ENCODE measurements around the gene LRRC18.

Gene LRRC18

GRCh38 chr10:48974510-48975156 is 35.0 kb upstream of the LRRC18 start:
- DNase-seq (ENCODE audit: insufficient read length, low spot score) = no peak
- no peak for FAIRE-seq
- no peak for TF ChIP-seq CTCF (IDR thresholded peaks at IDR 0.05; ENCODE audit: insufficient read depth, missing control alignments)

- DNase-seq (ENCODE audit: insufficient read length, low spot score) (no peak), FAIRE-seq (no peak)
- no peak for TF ChIP-seq CTCF (IDR thresholded peaks at IDR 0.05; ENCODE audit: insufficient read depth, missing control alignments)
Observed at GRCh38 chr10:48973065-48973464, 33.4 kb upstream of the LRRC18 start.

- FAIRE-seq = no peak
- no peak for TF ChIP-seq CTCF (IDR thresholded peaks at IDR 0.05; ENCODE audit: insufficient read depth, missing control alignments)
- DNase-seq (ENCODE audit: insufficient read length, low spot score) = no peak
Observed at GRCh38 chr10:48970654-48971053, 31.0 kb upstream of the LRRC18 start.

GRCh38 chr10:48970046-48970445 is 30.4 kb upstream of the LRRC18 start:
- DNase-seq (ENCODE audit: insufficient read length, low spot score) (no peak), FAIRE-seq (no peak)
- no peak for TF ChIP-seq CTCF (IDR thresholded peaks at IDR 0.05; ENCODE audit: insufficient read depth, missing control alignments)

- FAIRE-seq = no peak
- TF ChIP-seq CTCF (IDR thresholded peaks at IDR 0.05; ENCODE audit: insufficient read depth, missing control alignments) = no peak
- DNase-seq (ENCODE audit: insufficient read length, low spot score) = no peak
Observed at GRCh38 chr10:48968036-48968435, 28.4 kb upstream of the LRRC18 start.

- DNase-seq (ENCODE audit: insufficient read length, low spot score) (no peak), FAIRE-seq (no peak)
- no peak for TF ChIP-seq CTCF (IDR thresholded peaks at IDR 0.05; ENCODE audit: insufficient read depth, missing control alignments)
Observed at GRCh38 chr10:48965460-48965859, 25.8 kb upstream of the LRRC18 start.

GRCh38 chr10:48964038-48964437 is 24.4 kb upstream of the LRRC18 start:
- no peak for FAIRE-seq
- no peak for TF ChIP-seq CTCF (IDR thresholded peaks at IDR 0.05; ENCODE audit: insufficient read depth, missing control alignments)
- DNase-seq (ENCODE audit: insufficient read length, low spot score) = no peak

Data from D721Med (cell line).